Suprapubic skin (tissue), 4 donors: ENCODE data around the gene SPARC. TPM values are rescaled to one million over a fixed set of nuclear protein-coding genes. Genes with fewer than 3 reads are reported as not detected.
A peak's percentile ranks its signal among the peaks of the same experiment; 100 is the strongest.

ENCODE experiments used
- DNase-seq, 2 donors: peaks; one replicate each; pipeline ENCODE4 v3.0.0-alpha.2; 2019; ENCODE audit warnings: low spot score in 2 of 2
- H3K27ac ChIP-seq: fragments of 200-600 bp; sonication (generic); one replicate; pipeline ENCODE4 v1.5.1; 2019
- H3K27me3 ChIP-seq: fragments of 200-600 bp; sonication (generic); one replicate; pipeline ENCODE4 v1.5.1; 2019
- H3K36me3 ChIP-seq: fragments of 200-600 bp; sonication (generic); one replicate; pipeline ENCODE4 v1.5.1; 2019
- H3K4me1 ChIP-seq: fragments of 200-600 bp; sonication (generic); one replicate; pipeline ENCODE4 v1.5.1; 2019
- H3K4me3 ChIP-seq: fragments of 200-600 bp; sonication (generic); one replicate; pipeline ENCODE4 v1.5.1; 2019; ENCODE audit warnings: mild to moderate bottlenecking
- H3K9me3 ChIP-seq: fragments of 200-600 bp; sonication (generic); one replicate; pipeline ENCODE4 v1.5.1; 2019
- CTCF ChIP-seq, 2 donors: fragments of 200-600 bp in 1 of 2; fragments of 450-650 bp in 1 of 2; sonication (generic) in 1 of 2; IDR thresholded peaks; one replicate each; pipeline ENCODE4 v1.5.1; 2016 to 2019; ENCODE audit warnings: antibody characterized with exemption in 2 of 2, mild to moderate bottlenecking in 1 of 2, moderate library complexity in 1 of 2
- EP300 ChIP-seq: sonication (generic); formaldehyde crosslinking; IDR thresholded peaks from one replicate; pipeline ENCODE4 v1.6.1; 2017; ENCODE audit warnings: antibody characterized with exemption
- POLR2A ChIP-seq, 2 donors: fragments of 450-650 bp; IDR thresholded peaks; one replicate each; pipeline ENCODE4 v1.6.1; 2017; ENCODE audit warnings: antibody characterized with exemption in 2 of 2, mild to moderate bottlenecking in 2 of 2, moderate library complexity in 2 of 2
- POLR2AphosphoS5 ChIP-seq, 3 donors: sonication (generic); formaldehyde crosslinking; IDR thresholded peaks; one replicate each; pipeline ENCODE4 v1.6.1; 2017; ENCODE audit warnings: antibody characterized with exemption in 3 of 3
- whole genome bisulfite sequencing: methylation state at CpG from one replicate; pipeline ENCODE4 v1.1.5; 2018; 5-methylcytosine and 5-hydroxymethylcytosine counted together
- total RNA-seq, 4 donors: library from RNA; depleted of rRNA; stranded (reverse); fragments of >200 nt; gene quantifications; one replicate each; pipeline ENCODE4 v1.1.0, GENCODE V29; 2016

The SPARC gene
- total RNA-seq, 4 donors from 2014 or later, result 265 to 337 (median 270) TPM

DNA sequence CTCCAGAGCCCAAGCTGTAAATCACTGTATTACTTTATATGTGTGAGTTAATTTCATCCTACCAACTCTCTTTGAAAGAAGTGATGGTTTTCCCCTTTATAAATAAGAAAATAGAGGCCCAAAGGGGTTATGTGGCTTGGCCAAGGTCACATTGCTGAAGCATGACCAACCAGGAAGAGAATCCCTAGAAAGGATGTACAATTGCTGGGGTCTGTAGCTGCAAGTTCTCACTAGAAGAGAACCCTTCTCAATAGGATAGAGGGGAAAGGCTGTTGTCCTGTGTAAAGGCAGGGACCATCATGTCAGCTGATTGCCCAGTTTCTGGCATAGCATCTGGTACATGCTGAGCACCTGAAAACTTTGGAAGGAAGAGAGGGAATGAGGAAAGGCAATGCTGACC lies 56.6 kb downstream of the SPARC start:
- H3K4me1 ChIP-seq, result peaks cover 41% of the 10 kb centered on the region
- no peak for DNase-seq
- H3K27me3 ChIP-seq, result no peaks in the 10 kb centered on the region
- H3K4me3 ChIP-seq, result no peak overlapping the region
- H3K9me3 ChIP-seq, result no peaks in the 10 kb centered on the region
- no peaks in the 10 kb centered on the region for H3K36me3 ChIP-seq
- no peak for TF ChIP-seq EP300
- TF ChIP-seq CTCF (IDR thresholded peaks at IDR 0.05), result no peak
- no peak for TF ChIP-seq POLR2A (IDR thresholded peaks at IDR 0.05)
- TF ChIP-seq POLR2AphosphoS5 (IDR thresholded peaks at IDR 0.05), result no peak
- H3K27ac ChIP-seq, result no peak overlapping the region

- H3K4me3 ChIP-seq, result no peak overlapping the region
- no peak for DNase-seq
- no peaks in the 10 kb centered on the region for H3K27me3 ChIP-seq
- no peaks in the 10 kb centered on the region for H3K36me3 ChIP-seq
- peak overlapping the region; percentile 47 for H3K27ac ChIP-seq
- no peaks in the 10 kb centered on the region for H3K9me3 ChIP-seq
- peaks cover 40% of the 10 kb centered on the region for H3K4me1 ChIP-seq
- TF ChIP-seq POLR2A (IDR thresholded peaks at IDR 0.05) (no peak), POLR2AphosphoS5 (IDR thresholded peaks at IDR 0.05) (no peak), CTCF (IDR thresholded peaks at IDR 0.05) (no peak), EP300 (no peak)
- WGBS, result 36% methylated on average over 7 of the region's 7 CpGs
Measured at GRCh38 chr5:151628112-151628823, 58.4 kb downstream of the SPARC start.

GRCh38 chr5:151627650-151628049 lies 59.1 kb downstream of the SPARC start:
- peak overlapping the region; percentile 47 for H3K27ac ChIP-seq
- DNase-seq, result no peak
- H3K27me3 ChIP-seq, result no peaks in the 10 kb centered on the region
- TF ChIP-seq EP300 (no peak), POLR2AphosphoS5 (IDR thresholded peaks at IDR 0.05) (no peak), CTCF (IDR thresholded peaks at IDR 0.05) (no peak), POLR2A (IDR thresholded peaks at IDR 0.05) (no peak)
- H3K36me3 ChIP-seq, result no peaks in the 10 kb centered on the region
- peaks cover 39% of the 10 kb centered on the region for H3K4me1 ChIP-seq
- H3K9me3 ChIP-seq, result no peaks in the 10 kb centered on the region
- H3K4me3 ChIP-seq, result no peak overlapping the region
- 70% methylated on average over 6 of the region's 6 CpGs for WGBS

DNA sequence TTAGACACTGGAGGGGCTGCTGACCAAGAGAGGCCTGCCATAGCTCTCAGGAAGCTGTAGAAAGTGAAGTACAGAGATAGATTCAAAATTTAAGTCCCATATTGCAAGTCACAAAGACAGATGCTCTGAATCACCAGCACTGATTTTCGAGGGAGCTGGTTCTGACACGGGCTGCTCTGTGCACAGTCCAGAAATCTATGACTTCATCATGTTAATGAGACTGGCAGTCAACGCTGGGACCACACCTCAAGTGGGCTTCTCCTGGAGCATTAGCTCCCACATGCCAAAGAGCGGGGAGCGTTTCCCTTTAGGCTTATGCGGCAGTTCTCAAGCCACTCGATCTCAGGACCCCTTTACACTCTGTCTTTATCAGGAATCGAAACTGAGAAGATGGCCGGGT lies 61.4 kb downstream of the SPARC start:
- no peak for DNase-seq
- H3K27me3 ChIP-seq, result no peaks in the 10 kb centered on the region
- TF ChIP-seq POLR2AphosphoS5 (IDR thresholded peaks at IDR 0.05), result no peak
- TF ChIP-seq EP300, result no peak
- no peaks in the 10 kb centered on the region for H3K36me3 ChIP-seq
- 70% methylated on average over 9 of the region's 9 CpGs for WGBS
- no peak overlapping the region for H3K4me3 ChIP-seq
- H3K4me1 ChIP-seq, result peaks cover 61% of the 10 kb centered on the region
- no peak overlapping the region for H3K27ac ChIP-seq
- no peaks in the 10 kb centered on the region for H3K9me3 ChIP-seq

- no peak for DNase-seq
- H3K9me3 ChIP-seq, result no peaks in the 10 kb centered on the region
- no peak overlapping the region for H3K4me3 ChIP-seq
- no peak overlapping the region for H3K27ac ChIP-seq
- TF ChIP-seq CTCF (IDR thresholded peaks at IDR 0.05) (no peak), POLR2AphosphoS5 (IDR thresholded peaks at IDR 0.05) (no peak), POLR2A (IDR thresholded peaks at IDR 0.05) (no peak), EP300 (no peak)
- H3K36me3 ChIP-seq, result no peaks in the 10 kb centered on the region
- H3K4me1 ChIP-seq, result peaks cover 69% of the 10 kb centered on the region
- WGBS, result 40% methylated on average over 8 of the region's 8 CpGs
- no peaks in the 10 kb centered on the region for H3K27me3 ChIP-seq
Measured at GRCh38 chr5:151624476-151624875, 62.2 kb downstream of the SPARC start.
